Measurements from ENCODE around the gene WDR33.

The WDR33 gene

GRCh38 chr2:127651971-127652550 lies 158.9 kb downstream of the WDR33 start:
- DNase-seq = no peak

- DNase-seq = no peak
Measured at GRCh38 chr2:127651381-127651809, 159.6 kb downstream of the WDR33 start.

Measured in activated CD4-positive, alpha-beta T cell treated with anti-CD3 and anti-CD28 coated beads, Interleukin-2, Interleukin-6, amounts not matched to agents 100 ng/mL and 50 ng/mL, durations not matched to agents 16 hours and 8 hours (primary cell).